Activated CD4-positive, CD25-positive, alpha-beta regulatory T cell treated with anti-CD3 and anti-CD28 coated beads, Interleukin-2, amount 50 U/mL, for 72 hours (primary cell): Measurements from ENCODE around the gene ARMCX4.
A peak's percentile ranks its signal among the peaks of the same experiment; 100 is the strongest.
"Not testable (repeated sequence)": the region's sequence is repeated elsewhere in the genome, so short reads cannot be mapped to it uniquely, and the experiment has no call there.

Experiments
- DNase-seq: peaks from one replicate; pipeline ENCODE4 v3.0.0; 2021

ARMCX4 gene

GRCh38 chrX:101485212-101485949, at the start of gene ARMCX4:
TSS of gene ARMCX4 (plus strand) at chrX:101485456. CDS start at chrX:101488590, 3,134 bp downstream.
- peak; percentile 39 for DNase-seq

- no peak for DNase-seq
These were observed 43.2 kb upstream of the ARMCX4 start for GRCh38 chrX:101442085-101442484.

GRCh38 chrX:101449279-101449678, 36.0 kb upstream of the ARMCX4 start:
- no peak for DNase-seq

GRCh38 chrX:101450085-101450484, 35.2 kb upstream of the ARMCX4 start:
- DNase-seq, result no peak

GRCh38 chrX:101450961-101451360, 34.3 kb upstream of the ARMCX4 start:
- DNase-seq, result no peak

GRCh38 chrX:101452056-101452455, 33.2 kb upstream of the ARMCX4 start:
- no peak for DNase-seq

GRCh38 chrX:101460669-101461068, 24.6 kb upstream of the ARMCX4 start:
- no peak for DNase-seq

GRCh38 chrX:101462892-101463291, 22.4 kb upstream of the ARMCX4 start:
- no peak for DNase-seq

- no peak for DNase-seq
These were observed 6.9 kb upstream of the ARMCX4 start for GRCh38 chrX:101478366-101478765.

- no peak for DNase-seq
These were observed 3.0 kb upstream of the ARMCX4 start for GRCh38 chrX:101482296-101482695.

- no peak for DNase-seq
These were observed 1.6 kb upstream of the ARMCX4 start for GRCh38 chrX:101483705-101484104.

- DNase-seq, result no peak
These were observed 1.1 kb upstream of the ARMCX4 start for GRCh38 chrX:101484135-101484534.

- no peak for DNase-seq
These were observed 3.5 kb downstream of the ARMCX4 start for GRCh38 chrX:101488796-101489195.

GRCh38 chrX:101491943-101492342, 6.7 kb downstream of the ARMCX4 start:
- DNase-seq, result no peak

- DNase-seq, result no peak
These were observed 8.0 kb downstream of the ARMCX4 start for GRCh38 chrX:101493225-101493624.

- DNase-seq, result not testable (repeated sequence)
These were observed 17.7 kb downstream of the ARMCX4 start for GRCh38 chrX:101502929-101503328.

- DNase-seq, result no peak
These were observed 22.1 kb downstream of the ARMCX4 start for GRCh38 chrX:101507372-101507771.

GRCh38 chrX:101507986-101508385, 22.7 kb downstream of the ARMCX4 start:
- no peak for DNase-seq

- DNase-seq, result no peak
These were observed 45.7 kb downstream of the ARMCX4 start for GRCh38 chrX:101530944-101531343.
